BLaER1 treated with 17β-estradiol and CSF1 and Interleukin-3, amounts not matched to agents 10 nM and 100 nM (cell line): ENCODE data around the gene SMIM10.
A peak's percentile ranks its signal among the peaks of the same experiment; 100 is the strongest.
"Not testable (repeated sequence)": the region's sequence is repeated elsewhere in the genome, so short reads cannot be mapped to it uniquely, and the experiment has no call there.

Source experiments
- H3K27ac ChIP-seq, 11 experiments: shearing (Covaris generic); formaldehyde crosslinking; 2 replicates each; pipeline ENCODE4 v1.8.1; 2022
- H3K27me3 ChIP-seq, 11 experiments: shearing (Covaris generic); formaldehyde crosslinking; 2 replicates each; pipeline ENCODE4 v1.8.1; 2022
- H3K36me3 ChIP-seq, 11 experiments: shearing (Covaris generic); formaldehyde crosslinking; 2 replicates each; pipeline ENCODE4 v1.8.1; 2022
- H3K4me1 ChIP-seq, 10 experiments: shearing (Covaris generic); formaldehyde crosslinking; 2 replicates each; pipeline ENCODE4 v1.8.1; 2022
- H3K4me2 ChIP-seq, 11 experiments: shearing (Covaris generic); formaldehyde crosslinking; 2 replicates each; pipeline ENCODE4 v1.8.1; 2022
- H3K4me3 ChIP-seq, 10 experiments: shearing (Covaris generic); formaldehyde crosslinking; 2 replicates each; pipeline ENCODE4 v1.8.1; 2022
- H3K9ac ChIP-seq, 11 experiments: shearing (Covaris generic); formaldehyde crosslinking; 2 replicates each; pipeline ENCODE4 v1.8.1; 2022
- H3K9me3 ChIP-seq, 11 experiments: shearing (Covaris generic); formaldehyde crosslinking; replicated peaks in 1 of 11; 2 replicates each; pipeline ENCODE4 v1.8.1; 2022
- H4K20me1 ChIP-seq, 11 experiments: shearing (Covaris generic); formaldehyde crosslinking; 2 replicates each; pipeline ENCODE4 v1.8.1; 2022
- Cebpa-rat ChIP-seq, 11 experiments: shearing (Covaris generic); IDR thresholded peaks; 2 replicates each; pipeline ENCODE4 v1.8.1; 2022

SMIM10 gene

DNA sequence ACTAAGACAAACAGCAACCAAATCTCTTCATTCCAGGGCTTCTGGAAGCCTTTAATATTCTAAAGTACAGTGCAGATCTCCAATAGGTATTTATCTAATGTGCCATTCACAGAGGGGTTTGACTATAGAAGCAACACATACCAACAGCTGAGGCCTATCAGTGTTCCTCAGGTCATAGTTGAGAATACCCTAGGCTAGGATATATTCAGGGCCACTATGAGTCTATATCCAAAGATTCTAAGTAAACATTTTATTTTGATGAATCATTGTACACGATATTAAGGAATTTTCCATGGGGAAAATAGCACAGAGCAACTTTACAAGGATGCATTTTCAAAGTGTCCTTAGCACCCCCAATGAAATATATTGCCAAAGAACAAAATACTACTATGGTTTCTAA is 9.7 kb downstream of the SMIM10 start:
- no peak overlapping the region for H3K4me2 ChIP-seq
- H3K27me3 ChIP-seq = peaks cover 67 to 95% (median 89%) of the 10 kb centered on the region in 11 experiments
- H3K4me3 ChIP-seq = no peak overlapping the region
- no peak for TF ChIP-seq Cebpa-rat (IDR thresholded peaks at IDR 0.05)
- no peak overlapping the region for H3K27ac ChIP-seq
- peaks cover 0 to 10% (median 6%) of the 10 kb centered on the region in 10 experiments; a peak in 8 of 20 replicates for H3K4me1 ChIP-seq
- H4K20me1 ChIP-seq = peaks cover 0 to 18% (median 0%) of the 10 kb centered on the region in 11 experiments; a peak in 6 of 22 replicates
- H3K9me3 ChIP-seq = no peaks in the 10 kb centered on the region
- H3K9ac ChIP-seq = no peak overlapping the region
- H3K36me3 ChIP-seq = no peaks in the 10 kb centered on the region

DNA sequence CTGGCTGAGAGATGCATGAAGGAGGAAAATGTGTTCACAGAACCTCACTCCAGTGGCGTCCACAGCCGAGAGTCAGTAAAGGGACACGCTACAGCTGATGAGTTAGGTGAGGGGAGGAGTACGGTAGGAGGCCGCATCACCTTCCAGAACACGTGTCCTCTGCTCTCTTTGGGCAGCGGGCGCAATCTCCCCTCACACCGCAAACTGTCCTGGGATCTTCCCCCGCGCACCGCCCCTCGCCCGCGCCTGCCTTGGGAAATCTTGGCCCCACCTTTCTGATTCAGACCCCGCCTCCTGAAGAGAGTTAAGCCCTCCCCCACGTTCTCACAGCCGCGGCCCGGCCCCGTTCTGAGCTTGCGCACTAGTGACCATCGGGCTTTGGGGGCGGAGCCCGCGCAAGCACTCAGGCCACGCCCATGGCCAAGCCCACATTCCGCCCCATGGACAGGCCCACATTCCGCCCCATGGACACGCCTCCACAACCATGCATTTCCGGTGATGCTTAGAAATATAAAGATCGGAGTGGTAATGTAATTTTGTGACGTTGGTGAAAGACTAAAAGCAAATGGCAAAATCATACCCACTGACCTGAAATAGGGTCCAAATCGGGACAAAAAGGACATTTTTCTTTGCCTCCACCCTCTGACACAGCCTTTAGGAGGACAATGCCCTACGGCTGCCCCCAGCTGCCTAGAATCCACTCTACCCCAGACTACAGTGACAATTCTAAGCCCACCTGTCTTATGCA is 13.3 kb downstream of the SMIM10 start:
- no peak overlapping the region; a peak in 1 of 22 replicates for H3K27ac ChIP-seq
- H3K9me3 ChIP-seq = no peaks in the 10 kb centered on the region
- TF ChIP-seq Cebpa-rat (IDR thresholded peaks at IDR 0.05) = no peak
- peaks cover 0 to under 1% (median 0%) of the 10 kb centered on the region in 10 experiments; a peak in 2 of 20 replicates for H3K4me1 ChIP-seq
- H4K20me1 ChIP-seq = peaks cover 0 to 4% (median 0%) of the 10 kb centered on the region in 11 experiments; a peak in 6 of 22 replicates
- peak overlapping the region; percentile 50 to 72 (median 63) for H3K4me2 ChIP-seq
- H3K27me3 ChIP-seq = peaks cover 68 to 95% (median 88%) of the 10 kb centered on the region in 11 experiments
- peak overlapping the region in 8 of 11 experiments; percentile 1 to 55 (median 42); a peak in 10 of 22 replicates for H3K9ac ChIP-seq
- peak overlapping the region; percentile 44 to 67 (median 54) for H3K4me3 ChIP-seq
- no peaks in the 10 kb centered on the region for H3K36me3 ChIP-seq

DNA sequence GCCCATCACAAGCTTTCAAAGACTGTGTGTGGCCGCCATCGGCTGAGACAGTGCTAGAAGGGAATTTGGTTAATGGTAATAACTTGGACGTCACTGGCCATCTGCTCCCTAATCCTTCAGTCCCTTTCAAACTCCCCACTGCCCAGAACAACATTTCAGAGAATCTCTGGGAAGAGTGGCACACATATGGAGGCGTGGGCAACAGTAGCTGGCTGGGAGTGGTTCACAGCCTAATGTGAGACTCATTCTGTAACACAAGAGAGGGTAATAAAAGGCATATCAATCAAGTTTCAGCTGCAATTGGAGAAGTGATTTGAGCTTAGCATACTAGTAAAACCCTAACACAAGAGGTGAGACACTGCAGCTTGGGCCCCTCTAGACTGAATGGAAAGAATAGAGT is 15.4 kb downstream of the SMIM10 start:
- no peak for TF ChIP-seq Cebpa-rat (IDR thresholded peaks at IDR 0.05)
- H3K9me3 ChIP-seq = no peaks in the 10 kb centered on the region
- H3K4me3 ChIP-seq = no peak overlapping the region
- no peaks in the 10 kb centered on the region; a peak in 1 of 20 replicates for H3K4me1 ChIP-seq
- H3K27ac ChIP-seq = no peak overlapping the region
- H3K4me2 ChIP-seq = no peak overlapping the region
- H3K27me3 ChIP-seq = peaks cover 75 to 95% (median 90%) of the 10 kb centered on the region in 11 experiments
- no peaks in the 10 kb centered on the region for H3K36me3 ChIP-seq
- H3K9ac ChIP-seq = no peak overlapping the region
- no peaks in the 10 kb centered on the region; a peak in 3 of 22 replicates for H4K20me1 ChIP-seq

GRCh38 chrX:135009057-135009610 is 18.3 kb downstream of the SMIM10 start:
- Histone ChIP-seq H3K9ac (no peak overlapping the region), H3K27me3 (peaks cover 97 to 99% (median 98%) of the 10 kb centered on the region in 11 experiments), H3K4me1 (no peaks in the 10 kb centered on the region; a peak in 1 of 20 replicates), H4K20me1 (no peaks in the 10 kb centered on the region; a peak in 3 of 22 replicates), H3K9me3 (no peaks in the 10 kb centered on the region), H3K27ac (no peak overlapping the region), H3K4me2 (no peak overlapping the region), H3K36me3 (no peaks in the 10 kb centered on the region), H3K4me3 (no peak overlapping the region)
- TF ChIP-seq Cebpa-rat (IDR thresholded peaks at IDR 0.05) = no peak

- H3K9ac ChIP-seq = no peak overlapping the region
- no peaks in the 10 kb centered on the region for H3K9me3 ChIP-seq
- no peak overlapping the region for H3K27ac ChIP-seq
- H3K27me3 ChIP-seq = peaks cover 98 to 100% (median 99%) of the 10 kb centered on the region in 11 experiments
- no peaks in the 10 kb centered on the region for H3K4me1 ChIP-seq
- H3K36me3 ChIP-seq = no peaks in the 10 kb centered on the region
- no peak for TF ChIP-seq Cebpa-rat (IDR thresholded peaks at IDR 0.05)
- H3K4me2 ChIP-seq = no peak overlapping the region
- no peak overlapping the region for H3K4me3 ChIP-seq
- no peaks in the 10 kb centered on the region; a peak in 3 of 22 replicates for H4K20me1 ChIP-seq
These were observed 19.0 kb downstream of the SMIM10 start for GRCh38 chrX:135009838-135010237.

DNA sequence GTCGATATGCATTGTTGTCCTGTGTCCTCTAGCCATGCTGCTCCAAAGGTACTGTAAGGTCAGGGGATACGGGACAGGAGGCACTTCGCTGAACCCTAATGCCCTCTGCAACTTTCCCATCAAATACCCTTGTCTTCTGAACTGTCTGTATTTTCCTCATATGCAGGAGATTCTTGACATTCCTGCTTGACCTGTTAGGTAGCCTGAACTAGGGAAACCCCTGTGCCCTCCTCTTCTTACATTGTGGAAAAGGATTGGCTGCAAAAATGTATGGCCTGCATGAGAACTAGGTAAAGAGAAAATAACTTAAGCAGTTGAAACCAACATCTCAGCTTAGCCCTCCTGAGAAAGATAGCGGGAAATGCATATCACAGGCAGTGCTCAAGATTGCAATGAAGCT is 20.1 kb downstream of the SMIM10 start:
- Histone ChIP-seq H4K20me1 (no peaks in the 10 kb centered on the region; a peak in 3 of 22 replicates), H3K4me1 (no peaks in the 10 kb centered on the region), H3K27me3 (peaks cover 98 to 100% (median 100%) of the 10 kb centered on the region in 11 experiments)

DNA sequence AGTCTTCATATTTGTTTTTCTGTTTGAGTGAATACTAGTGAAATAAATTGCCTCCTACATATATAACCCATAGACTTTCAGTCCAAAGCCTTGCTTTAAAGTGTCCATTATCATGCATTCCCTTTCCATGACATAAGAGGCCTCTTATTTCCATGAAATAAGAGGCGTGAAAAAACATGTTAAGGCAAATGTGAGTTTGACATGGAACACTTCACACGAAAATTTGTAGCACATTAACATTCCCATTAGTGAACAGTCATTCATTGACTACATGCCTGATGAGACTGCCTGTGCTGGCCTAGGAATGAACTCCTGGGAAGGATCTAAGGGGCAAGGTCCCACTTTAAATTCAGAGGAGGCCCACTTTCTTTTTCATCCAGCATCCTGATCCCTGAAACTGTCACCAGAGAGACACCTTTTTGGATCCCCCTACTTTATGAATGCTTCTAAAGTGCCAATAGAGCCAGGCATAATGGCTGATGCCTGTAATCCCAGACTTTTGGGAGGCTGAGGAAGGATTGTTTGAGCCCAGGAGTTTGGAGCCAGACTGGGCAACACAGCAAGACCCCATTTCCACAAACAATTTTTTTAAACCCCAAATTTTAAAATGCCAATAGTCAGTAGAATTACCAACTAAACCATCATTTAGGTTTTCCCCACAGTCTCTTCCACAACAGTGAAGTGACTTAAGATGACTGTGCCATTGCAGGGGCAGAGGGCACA is 24.9 kb downstream of the SMIM10 start:
- H3K4me3 ChIP-seq = no peak overlapping the region
- no peaks in the 10 kb centered on the region for H3K36me3 ChIP-seq
- H3K9ac ChIP-seq = no peak overlapping the region
- H4K20me1 ChIP-seq = peaks cover 0 to 10% (median 0%) of the 10 kb centered on the region in 11 experiments; a peak in 2 of 22 replicates
- peaks cover 96 to 100% (median 98%) of the 10 kb centered on the region in 11 experiments for H3K27me3 ChIP-seq
- no peak overlapping the region for H3K27ac ChIP-seq
- H3K9me3 ChIP-seq = no peaks in the 10 kb centered on the region
- H3K4me2 ChIP-seq = no peak overlapping the region
- no peak for TF ChIP-seq Cebpa-rat (IDR thresholded peaks at IDR 0.05)
- H3K4me1 ChIP-seq = no peaks in the 10 kb centered on the region

More for the DNA sequence above, 20.1 kb downstream of the SMIM10 start:
- Histone ChIP-seq H3K9me3 (no peaks in the 10 kb centered on the region), H3K4me3 (no peak overlapping the region), H3K27ac (no peak overlapping the region), H3K9ac (no peak overlapping the region), H3K36me3 (no peaks in the 10 kb centered on the region), H3K4me2 (no peak overlapping the region)
- no peak for TF ChIP-seq Cebpa-rat (IDR thresholded peaks at IDR 0.05)

DNA sequence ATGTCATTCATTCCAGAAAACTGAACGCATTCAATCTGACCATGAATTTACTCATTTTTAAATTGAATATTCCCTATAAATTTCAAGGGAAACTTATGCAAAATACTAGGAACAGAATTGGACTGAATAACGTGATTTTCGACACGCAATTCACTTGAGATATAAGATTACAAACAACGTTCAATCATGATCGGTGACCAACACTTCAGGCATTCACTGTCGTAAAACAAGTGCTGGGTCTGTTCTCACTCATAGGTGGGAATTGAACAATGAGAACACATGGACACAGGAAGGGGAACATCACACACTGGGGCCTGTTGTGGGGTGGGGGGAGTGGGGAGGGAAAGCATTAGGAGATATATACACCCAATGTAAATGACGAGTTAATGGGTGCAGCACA is 29.1 kb downstream of the SMIM10 start:
- H3K4me1 ChIP-seq, H3K27ac ChIP-seq, H3K9ac ChIP-seq, H3K4me2 ChIP-seq, H3K36me3 ChIP-seq, H3K4me3 ChIP-seq: not testable (repeated sequence)
- H4K20me1 ChIP-seq = peaks cover 0 to 10% (median 0%) of the 10 kb centered on the region in 11 experiments; a peak in 2 of 22 replicates
- peaks cover 6 to 30% (median 14%) of the 10 kb centered on the region in 11 experiments; a peak in 21 of 22 replicates for H3K9me3 ChIP-seq
- H3K27me3 ChIP-seq = peaks cover 94 to 100% (median 98%) of the 10 kb centered on the region in 11 experiments

DNA sequence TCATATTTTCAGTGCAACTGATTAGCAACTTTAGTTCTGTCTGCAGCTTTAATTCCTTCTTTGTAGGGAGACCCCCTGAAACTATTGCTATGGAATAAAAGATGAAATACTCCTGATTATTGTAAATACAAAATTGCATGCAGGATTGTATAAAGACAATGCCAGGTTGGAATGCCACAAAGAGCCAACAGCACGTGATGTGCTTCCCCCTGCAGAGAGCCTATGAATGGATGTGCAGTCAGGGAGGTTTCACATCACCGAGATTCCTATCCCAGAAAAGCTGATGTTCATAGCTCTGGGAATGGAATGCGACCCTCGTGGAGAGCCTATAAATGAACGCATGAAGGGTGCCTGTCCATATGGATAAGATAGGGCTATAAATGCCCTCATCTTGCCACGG is 33.0 kb downstream of the SMIM10 start:
- H4K20me1 ChIP-seq, H3K36me3 ChIP-seq, H3K4me2 ChIP-seq, H3K4me3 ChIP-seq, H3K9ac ChIP-seq, H3K27ac ChIP-seq, H3K4me1 ChIP-seq: not testable (repeated sequence)
- peaks cover 6 to 30% (median 14%) of the 10 kb centered on the region in 11 experiments; a peak in 21 of 22 replicates for H3K9me3 ChIP-seq
- H3K27me3 ChIP-seq = peaks cover 79 to 96% (median 91%) of the 10 kb centered on the region in 11 experiments
